T-helper 1 cell treated with Interleukin-12 subunit alpha and Interleukin-12 subunit beta and Interleukin-4 antibody, amounts not matched to agents 30 μg/mL and 1 μg/mL, for 36 hours (primary cell): ENCODE data around the gene NPFFR2.
"Not testable (repeated sequence)": the region's sequence is repeated elsewhere in the genome, so short reads cannot be mapped to it uniquely, and the experiment has no call there.

ENCODE experiments used
- H3K27ac Mint-ChIP-seq: one replicate; pipeline ENCODE4 v1.8.0; 2021; ENCODE audit warnings: mild to moderate bottlenecking, mixed read lengths
- H3K27me3 Mint-ChIP-seq: one replicate; pipeline ENCODE4 v1.8.0; 2021; ENCODE audit warnings: low read depth, mixed read lengths
- H3K36me3 Mint-ChIP-seq: one replicate; pipeline ENCODE4 v1.8.0; 2021; ENCODE audit warnings: low read depth, mixed read lengths
- H3K4me1 Mint-ChIP-seq: one replicate; pipeline ENCODE4 v1.8.0; 2021; ENCODE audit warnings: low read depth, mixed read lengths
- H3K4me3 Mint-ChIP-seq: one replicate; pipeline ENCODE4 v1.8.0; 2021; ENCODE audit warnings: mild to moderate bottlenecking, moderate library complexity, mixed read lengths
- H3K9me3 Mint-ChIP-seq: one replicate; pipeline ENCODE4 v1.8.0; 2021; ENCODE audit warnings: mixed read lengths

Gene NPFFR2

DNA sequence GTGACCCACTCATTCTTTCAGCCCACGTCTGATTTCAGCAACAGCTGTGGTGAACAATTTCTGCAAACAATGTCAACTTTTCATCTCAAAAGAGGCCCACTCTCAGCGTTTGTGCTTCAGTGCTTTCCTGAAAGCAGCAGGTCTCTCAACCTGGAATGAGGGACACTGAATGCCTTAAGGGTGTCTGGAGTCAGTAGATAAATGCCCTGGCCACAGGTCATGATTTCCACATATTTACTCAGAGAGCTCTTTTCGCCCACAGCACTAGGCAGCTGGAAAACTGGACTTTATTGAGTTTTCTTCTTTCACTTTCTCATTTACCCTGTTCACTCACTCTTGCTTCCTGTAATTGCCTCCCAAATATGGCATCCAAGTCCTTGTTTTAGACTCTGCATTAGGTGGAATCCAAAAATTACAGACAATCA, 52.8 kb downstream of the NPFFR2 start:
- Mint-ChIP-seq H3K4me3 (no peak overlapping the region), H3K4me1 (no peaks in the 10 kb centered on the region), H3K27me3 (no peaks in the 10 kb centered on the region), H3K9me3 (no peaks in the 10 kb centered on the region), H3K27ac (no peak overlapping the region), H3K36me3 (no peaks in the 10 kb centered on the region)

DNA sequence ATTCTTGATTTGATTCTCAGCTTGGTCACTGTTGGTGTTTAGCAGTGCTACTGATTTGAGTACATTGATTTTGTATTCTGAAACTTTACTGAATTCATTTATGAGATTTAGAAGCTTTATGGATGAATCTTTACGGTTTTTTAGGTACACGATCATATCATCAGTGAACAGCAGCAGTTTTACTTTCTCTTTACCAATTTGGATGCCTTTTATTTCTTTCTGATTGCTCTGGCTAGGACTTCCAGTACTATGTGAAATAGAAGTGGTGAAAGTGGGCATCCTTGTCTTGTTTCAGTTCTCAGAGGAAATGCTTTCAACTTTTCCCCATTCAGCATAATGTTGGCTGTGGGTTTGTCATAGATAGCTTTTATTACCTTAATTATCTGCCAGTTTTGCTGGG, 58.8 kb downstream of the NPFFR2 start:
- not testable (repeated sequence) for H3K36me3 Mint-ChIP-seq, H3K9me3 Mint-ChIP-seq, H3K4me1 Mint-ChIP-seq, H3K4me3 Mint-ChIP-seq, H3K27me3 Mint-ChIP-seq, H3K27ac Mint-ChIP-seq

DNA sequence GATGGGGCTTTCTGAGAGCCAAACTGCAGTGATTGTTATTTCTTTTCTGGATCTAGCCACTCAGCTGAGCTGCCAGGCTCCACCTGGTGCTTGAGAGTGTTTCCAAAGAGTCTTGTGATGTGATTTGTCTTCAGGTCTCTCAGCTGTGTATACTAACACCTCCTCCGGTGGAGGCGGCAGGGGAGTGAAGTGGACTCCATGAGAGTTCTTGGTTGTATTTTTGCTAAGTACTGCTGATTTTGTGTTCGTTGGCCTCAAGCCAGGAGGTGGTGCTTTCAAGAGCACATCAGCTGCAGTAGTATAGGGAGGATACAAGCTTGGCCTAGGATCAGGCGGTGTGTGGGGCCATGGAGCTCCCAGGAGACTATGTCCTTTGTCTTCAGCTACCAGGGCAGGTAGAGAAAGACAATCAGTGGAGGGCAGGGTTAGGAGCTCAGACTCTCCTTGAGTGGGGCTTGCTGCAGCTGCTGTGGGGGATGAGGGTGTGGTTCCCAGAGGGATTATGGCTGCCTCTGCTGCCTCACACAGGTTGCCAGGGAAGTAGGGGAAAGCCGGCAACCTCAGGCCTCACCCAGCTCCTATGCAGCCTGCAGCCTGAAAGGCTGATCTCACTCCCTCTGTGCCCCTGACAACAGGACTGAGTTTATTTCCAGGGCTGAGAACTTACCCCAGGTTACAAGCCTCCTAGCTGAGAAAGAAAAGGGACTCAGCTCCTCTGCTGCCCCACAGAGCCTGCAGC, 62.4 kb downstream of the NPFFR2 start:
- H3K36me3 Mint-ChIP-seq, result no peaks in the 10 kb centered on the region
- no peak overlapping the region for H3K27ac Mint-ChIP-seq
- H3K9me3 Mint-ChIP-seq, result no peaks in the 10 kb centered on the region
- no peaks in the 10 kb centered on the region for H3K4me1 Mint-ChIP-seq
- no peak overlapping the region for H3K4me3 Mint-ChIP-seq
- H3K27me3 Mint-ChIP-seq, result no peaks in the 10 kb centered on the region

DNA sequence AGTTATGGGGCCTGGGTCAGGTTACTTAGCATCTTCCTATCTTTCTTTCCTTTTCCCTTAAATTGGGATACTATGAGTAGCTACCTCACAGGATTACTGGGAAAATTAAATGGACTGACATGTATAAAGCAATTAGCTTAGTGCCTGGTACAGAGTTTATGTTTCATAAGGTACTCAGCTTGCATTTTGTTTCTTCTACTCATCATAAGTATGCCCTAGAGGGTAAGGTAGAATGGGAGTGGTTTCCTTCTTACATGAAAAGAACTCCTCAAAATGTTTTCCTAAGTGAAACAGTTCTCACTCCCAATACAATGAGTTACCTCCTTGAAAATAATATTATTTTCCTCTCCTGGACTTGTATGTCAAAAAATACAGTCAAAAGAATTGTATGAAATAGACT, 75.7 kb downstream of the NPFFR2 start:
- Mint-ChIP-seq H3K9me3 (peaks cover 9% of the 10 kb centered on the region), H3K36me3 (no peaks in the 10 kb centered on the region), H3K4me1 (peaks cover 3% of the 10 kb centered on the region), H3K27ac (no peak overlapping the region), H3K27me3 (no peaks in the 10 kb centered on the region), H3K4me3 (no peak overlapping the region)

DNA sequence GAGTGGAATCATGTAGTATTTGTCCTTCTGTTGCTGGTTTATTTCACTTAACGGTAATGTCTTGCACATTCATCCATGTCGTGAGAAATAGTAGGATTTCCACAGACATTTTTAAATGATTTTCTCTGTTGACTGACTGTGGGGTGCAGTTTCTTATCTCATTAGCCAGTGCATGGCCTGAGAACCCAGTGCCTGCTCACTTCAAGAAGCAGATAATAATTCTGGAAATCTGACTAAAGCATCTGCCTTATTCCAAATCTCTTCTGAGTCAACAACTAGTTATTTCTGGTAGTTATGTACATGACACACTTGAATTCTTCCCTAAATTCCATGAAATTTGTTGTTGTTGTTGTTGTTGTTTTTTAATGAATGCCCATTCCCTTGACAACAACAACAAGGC, 77.6 kb downstream of the NPFFR2 start:
- H3K27me3 Mint-ChIP-seq, result no peaks in the 10 kb centered on the region
- no peaks in the 10 kb centered on the region for H3K36me3 Mint-ChIP-seq
- H3K27ac Mint-ChIP-seq, result no peak overlapping the region
- H3K9me3 Mint-ChIP-seq, result peaks cover 12% of the 10 kb centered on the region
- peaks cover 6% of the 10 kb centered on the region for H3K4me1 Mint-ChIP-seq
- H3K4me3 Mint-ChIP-seq, result no peak overlapping the region

DNA sequence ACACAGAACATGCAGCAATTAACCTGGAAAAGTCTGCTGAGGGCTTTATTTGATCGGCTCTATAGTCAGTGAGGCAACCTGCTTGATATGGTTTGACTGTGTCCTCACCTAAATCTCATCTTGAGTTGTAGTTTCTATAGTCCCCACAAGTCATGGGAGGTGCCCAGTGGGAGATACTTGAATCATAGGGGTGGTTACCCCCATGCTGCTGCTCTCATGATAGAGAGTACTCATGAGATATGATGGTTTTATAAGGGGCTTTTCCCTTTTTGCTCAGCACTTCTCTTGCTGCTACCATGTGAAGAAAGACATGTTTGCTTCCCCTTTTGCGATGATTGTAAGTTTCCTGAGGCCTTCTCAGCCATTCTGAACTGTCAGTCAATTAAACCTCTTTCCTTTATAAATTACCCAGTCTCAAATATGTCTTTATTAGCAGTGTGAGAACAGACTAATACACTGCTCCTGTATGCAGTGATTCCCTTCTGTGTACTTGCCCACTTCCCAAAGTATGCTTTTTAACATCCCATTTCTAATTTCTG, 78.2 kb downstream of the NPFFR2 start:
- H3K27me3 Mint-ChIP-seq, result no peaks in the 10 kb centered on the region
- peaks cover 12% of the 10 kb centered on the region for H3K9me3 Mint-ChIP-seq
- peaks cover 6% of the 10 kb centered on the region for H3K4me1 Mint-ChIP-seq
- no peak overlapping the region for H3K4me3 Mint-ChIP-seq
- no peaks in the 10 kb centered on the region for H3K36me3 Mint-ChIP-seq
- H3K27ac Mint-ChIP-seq, result no peak overlapping the region

DNA sequence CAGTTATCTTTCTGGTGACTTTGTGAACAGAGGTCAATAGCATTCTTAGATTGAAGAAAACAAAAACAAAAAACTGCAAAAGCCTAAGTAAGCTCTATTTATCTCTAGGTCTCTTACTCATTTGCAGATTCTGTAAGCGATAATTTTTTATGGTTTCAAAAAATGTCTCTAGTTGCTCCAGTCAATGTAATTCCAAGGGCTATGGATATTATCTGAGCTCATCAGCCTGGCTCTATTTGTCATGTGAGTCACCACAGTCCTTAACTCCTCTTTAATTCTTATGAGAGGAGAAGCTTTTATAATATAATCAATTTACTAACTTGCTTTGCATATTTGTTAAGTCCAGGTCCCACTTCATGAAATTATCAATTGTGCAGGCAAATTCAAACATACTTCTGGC, 79.1 kb downstream of the NPFFR2 start:
- Mint-ChIP-seq H3K9me3 (peaks cover 12% of the 10 kb centered on the region), H3K36me3 (no peaks in the 10 kb centered on the region), H3K4me3 (no peak overlapping the region), H3K27ac (no peak overlapping the region), H3K4me1 (peaks cover 6% of the 10 kb centered on the region), H3K27me3 (no peaks in the 10 kb centered on the region)

DNA sequence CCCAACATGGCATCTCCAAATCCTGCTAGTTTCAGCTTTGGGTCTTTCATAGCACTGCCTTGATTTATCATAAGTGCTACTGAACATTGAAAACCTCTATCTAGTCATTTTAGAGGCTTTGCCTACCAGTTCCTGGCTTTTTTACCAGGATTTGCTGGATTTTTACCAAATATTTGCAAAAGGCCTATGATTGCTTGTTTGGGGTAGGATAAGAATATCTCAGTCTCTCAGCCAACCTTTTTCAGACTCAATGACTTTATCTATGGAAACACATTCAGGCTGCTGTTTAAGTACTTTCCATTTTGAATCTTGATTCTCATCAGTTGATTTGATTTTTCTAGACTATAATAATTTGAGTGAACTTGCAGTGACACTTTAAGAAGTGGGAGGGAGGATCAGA, 80.1 kb downstream of the NPFFR2 start:
- no peak overlapping the region for H3K27ac Mint-ChIP-seq
- H3K27me3 Mint-ChIP-seq, result no peaks in the 10 kb centered on the region
- H3K36me3 Mint-ChIP-seq, result no peaks in the 10 kb centered on the region
- H3K9me3 Mint-ChIP-seq, result peaks cover 12% of the 10 kb centered on the region
- peaks cover 6% of the 10 kb centered on the region for H3K4me1 Mint-ChIP-seq
- no peak overlapping the region for H3K4me3 Mint-ChIP-seq

DNA sequence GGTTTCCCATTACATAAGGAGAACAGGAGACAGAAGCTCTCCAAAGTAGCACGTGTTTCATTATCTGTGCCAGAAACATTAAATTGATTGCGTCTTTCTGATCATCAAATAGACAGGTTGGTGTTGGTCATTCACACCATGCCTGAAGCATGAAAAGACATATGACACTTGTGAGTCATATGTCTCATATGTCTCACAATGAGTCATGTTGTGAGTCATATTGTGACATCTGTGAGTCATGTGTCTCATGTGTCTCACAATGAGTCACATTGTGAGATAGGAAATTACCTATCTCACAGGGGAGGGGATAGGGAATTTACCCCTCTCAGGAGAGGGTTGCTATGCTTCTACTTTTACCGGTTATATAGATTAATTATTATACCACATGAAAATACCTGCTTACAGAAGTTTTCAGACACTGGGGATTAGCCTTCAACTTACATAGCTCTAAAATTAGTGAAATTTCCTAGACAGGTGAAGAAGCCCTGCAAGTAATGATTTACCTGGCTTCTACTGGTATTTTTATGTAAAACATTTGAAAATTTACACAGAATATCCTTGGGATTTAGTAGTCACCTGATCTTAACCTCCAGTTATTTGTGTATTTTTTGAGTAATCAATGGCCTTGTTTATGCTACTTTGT, 80.8 kb downstream of the NPFFR2 start:
- H3K36me3 Mint-ChIP-seq, result no peaks in the 10 kb centered on the region
- H3K4me1 Mint-ChIP-seq, result peaks cover 6% of the 10 kb centered on the region
- H3K4me3 Mint-ChIP-seq, result no peak overlapping the region
- no peaks in the 10 kb centered on the region for H3K27me3 Mint-ChIP-seq
- H3K9me3 Mint-ChIP-seq, result peaks cover 12% of the 10 kb centered on the region
- H3K27ac Mint-ChIP-seq, result no peak overlapping the region

DNA sequence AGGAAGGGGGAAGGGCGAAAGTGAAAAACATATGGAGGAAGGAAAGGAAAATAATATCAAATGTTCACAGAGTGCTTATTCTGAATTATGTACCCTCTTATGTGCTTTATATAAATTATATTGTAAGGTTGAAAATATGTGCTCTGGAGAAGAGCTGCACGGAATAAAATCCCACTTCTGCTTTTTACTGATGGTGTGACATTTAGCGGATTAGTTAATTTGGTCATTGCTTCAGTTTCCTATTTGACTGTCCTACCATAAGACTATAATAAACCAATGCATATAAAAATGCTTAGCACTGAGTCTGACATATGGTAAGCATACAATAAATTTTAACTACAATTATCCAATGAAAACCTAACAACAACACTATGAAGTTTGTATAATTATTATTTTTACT, 86.2 kb downstream of the NPFFR2 start:
- H3K4me3 Mint-ChIP-seq, result no peak overlapping the region
- H3K27me3 Mint-ChIP-seq, result no peaks in the 10 kb centered on the region
- H3K9me3 Mint-ChIP-seq, result no peaks in the 10 kb centered on the region
- no peaks in the 10 kb centered on the region for H3K36me3 Mint-ChIP-seq
- no peak overlapping the region for H3K27ac Mint-ChIP-seq
- H3K4me1 Mint-ChIP-seq, result no peaks in the 10 kb centered on the region

DNA sequence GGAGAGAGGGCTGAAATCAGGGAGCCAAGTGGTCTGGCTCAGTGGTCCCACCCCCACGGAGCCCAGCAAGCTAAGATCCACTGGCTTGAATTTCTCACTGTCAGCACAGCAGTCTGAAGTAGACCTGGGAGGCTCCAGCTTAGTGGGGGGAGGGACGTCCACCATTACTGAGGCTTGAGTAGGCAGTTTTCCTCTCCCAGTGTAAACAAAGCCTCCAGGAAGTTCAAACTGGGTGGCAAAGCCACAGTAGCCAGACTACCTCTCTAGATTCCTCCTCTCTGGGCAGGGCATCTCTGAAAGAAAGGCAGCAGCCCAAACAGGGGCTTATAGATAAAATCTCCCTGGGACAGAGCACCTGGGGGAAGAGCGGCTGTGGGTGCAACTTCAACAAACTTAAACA, 88.1 kb downstream of the NPFFR2 start:
- Mint-ChIP-seq H3K36me3 (no peaks in the 10 kb centered on the region), H3K27me3 (no peaks in the 10 kb centered on the region)

DNA sequence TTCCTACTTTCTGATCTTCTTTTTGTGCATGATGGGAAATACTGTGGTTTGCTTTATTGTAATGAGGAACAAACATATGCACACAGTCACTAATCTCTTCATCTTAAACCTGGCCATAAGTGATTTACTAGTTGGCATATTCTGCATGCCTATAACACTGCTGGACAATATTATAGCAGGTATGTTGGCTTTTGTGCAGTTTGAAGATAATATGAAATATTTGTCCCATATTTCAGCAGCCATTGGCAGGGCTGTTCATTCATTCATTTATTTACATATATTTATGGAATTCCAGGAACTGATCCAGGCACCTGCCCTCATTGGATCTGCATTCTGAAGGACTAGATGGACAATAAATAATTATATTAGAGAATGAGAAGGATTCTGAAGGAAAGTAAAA, 96.9 kb downstream of the NPFFR2 start:
- H3K4me1 Mint-ChIP-seq, result no peaks in the 10 kb centered on the region
- H3K36me3 Mint-ChIP-seq, result no peaks in the 10 kb centered on the region
- no peak overlapping the region for H3K4me3 Mint-ChIP-seq
- no peaks in the 10 kb centered on the region for H3K27me3 Mint-ChIP-seq
- H3K27ac Mint-ChIP-seq, result no peak overlapping the region
- H3K9me3 Mint-ChIP-seq, result no peaks in the 10 kb centered on the region

More for the DNA sequence above, 88.1 kb downstream of the NPFFR2 start:
- Mint-ChIP-seq H3K27ac (no peak overlapping the region), H3K4me3 (no peak overlapping the region), H3K9me3 (no peaks in the 10 kb centered on the region), H3K4me1 (no peaks in the 10 kb centered on the region)

DNA sequence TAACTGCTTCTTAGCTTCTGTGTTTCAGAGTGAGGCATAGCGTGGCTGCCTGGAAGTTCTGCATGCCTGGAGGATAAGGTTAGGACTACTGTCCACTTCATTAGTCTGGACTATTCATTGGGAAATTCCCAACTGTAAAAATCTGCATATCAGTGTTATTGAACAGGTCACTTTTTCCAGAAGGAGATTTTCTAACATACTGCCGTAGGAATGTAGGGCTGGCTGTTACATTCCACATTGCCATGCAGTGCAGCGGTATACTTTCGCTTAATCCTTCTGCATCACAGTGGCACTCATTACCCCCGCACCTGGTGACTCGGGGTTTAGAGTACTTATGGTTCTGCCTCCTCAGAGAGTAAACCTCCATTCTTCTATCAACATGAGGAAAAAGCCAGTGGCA, 104.6 kb downstream of the NPFFR2 start:
- H3K4me3 Mint-ChIP-seq, result no peak overlapping the region
- H3K27me3 Mint-ChIP-seq, result no peaks in the 10 kb centered on the region
- no peak overlapping the region for H3K27ac Mint-ChIP-seq
- no peaks in the 10 kb centered on the region for H3K4me1 Mint-ChIP-seq
- H3K36me3 Mint-ChIP-seq, result no peaks in the 10 kb centered on the region
- peaks cover 11% of the 10 kb centered on the region for H3K9me3 Mint-ChIP-seq

DNA sequence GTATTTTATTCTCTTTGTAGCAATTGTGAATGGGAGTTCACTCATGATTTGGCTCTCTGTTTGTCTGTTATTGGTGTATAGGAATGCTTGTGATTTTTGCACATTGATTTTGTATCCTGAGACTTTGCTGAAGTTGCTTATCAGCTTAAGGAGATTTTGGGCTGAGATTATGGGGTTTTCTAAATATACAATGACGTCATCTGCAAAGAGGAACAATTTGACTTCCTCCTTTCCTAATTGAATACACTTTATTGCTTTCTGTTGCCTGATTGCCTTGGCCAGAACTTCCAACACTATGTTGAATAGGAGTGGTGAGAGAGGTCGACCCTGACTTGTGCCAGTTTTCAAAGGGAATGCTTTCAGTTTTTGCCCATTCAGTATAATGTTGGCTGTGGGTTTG, 108.2 kb downstream of the NPFFR2 start:
- not testable (repeated sequence) for H3K36me3 Mint-ChIP-seq, H3K4me3 Mint-ChIP-seq, H3K27me3 Mint-ChIP-seq, H3K4me1 Mint-ChIP-seq, H3K27ac Mint-ChIP-seq
- H3K9me3 Mint-ChIP-seq, result peaks cover 12% of the 10 kb centered on the region

DNA sequence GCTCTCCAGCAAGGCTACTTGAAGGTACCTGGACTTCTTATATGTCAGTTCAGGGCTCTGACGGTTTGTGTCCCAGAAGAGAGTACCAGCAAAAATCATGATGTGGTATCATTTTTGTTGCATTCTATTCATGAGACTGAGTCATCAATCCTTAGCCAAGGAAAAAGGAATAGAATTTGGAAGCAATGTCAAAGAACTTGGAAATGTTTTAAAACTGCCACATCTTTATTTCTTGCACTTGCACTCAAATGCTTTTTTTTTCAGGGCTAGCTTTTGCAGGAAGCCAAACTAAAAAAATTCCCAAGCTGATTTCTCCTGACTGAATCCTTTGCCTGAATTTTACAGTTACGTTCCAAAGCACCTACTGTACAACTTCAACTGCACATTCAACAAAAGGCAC, 112.4 kb downstream of the NPFFR2 start:
- peaks cover 12% of the 10 kb centered on the region for H3K9me3 Mint-ChIP-seq
- no peaks in the 10 kb centered on the region for H3K36me3 Mint-ChIP-seq
- no peak overlapping the region for H3K4me3 Mint-ChIP-seq
- H3K27ac Mint-ChIP-seq, result no peak overlapping the region
- no peaks in the 10 kb centered on the region for H3K4me1 Mint-ChIP-seq
- no peaks in the 10 kb centered on the region for H3K27me3 Mint-ChIP-seq
